ENCODE data around the gene SLF1. TPM values are rescaled to one million over a fixed set of nuclear protein-coding genes. Genes with fewer than 3 reads are reported as not detected.
A peak's percentile ranks its signal among the peaks of the same experiment; 100 is the strongest.

Gene SLF1
- total and polyA plus RNA-seq, 9 of the 15 experiments (the other 6 are each of a cell fraction or from before 2014, with no cell fraction given), result 9.8 to 31.1 (median 16.3) TPM

DNA sequence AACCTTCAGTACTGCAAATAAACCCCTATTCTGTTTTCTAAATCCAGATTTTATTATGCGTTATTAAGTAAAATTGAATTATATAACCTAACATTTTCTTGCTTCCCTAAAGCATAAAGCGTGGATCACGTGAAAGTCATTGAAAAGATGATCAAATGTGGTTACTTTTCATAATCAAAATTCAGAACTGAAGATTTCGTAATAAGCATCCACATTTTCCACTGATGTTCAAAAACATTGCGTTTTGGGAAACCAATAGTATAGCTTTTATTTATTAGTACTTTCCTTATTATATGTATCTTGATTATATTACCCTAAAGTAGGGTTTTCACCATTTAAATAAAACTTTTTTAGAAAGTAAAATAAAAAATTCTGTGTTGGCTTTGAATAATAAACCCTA lies 1.8 kb downstream of the SLF1 start:
- Histone ChIP-seq H3K9me3 (replicated peaks; ENCODE audit: control insufficient read depth, insufficient read depth, low read depth, low read length) (no peaks in the 10 kb centered on the region), H3K4me1 (replicated peaks in 1 of 2; ENCODE audit: control insufficient read depth in 2 of 2, insufficient read depth in 2 of 2, low read length in 2 of 2) (peaks cover 3 to 4% of the 10 kb centered on the region in 2 experiments; a peak in 1 of 5 replicates), H3K27ac (ENCODE audit: extremely low read depth, low read depth, low read length) (no peak overlapping the region), H3K9me1 (ENCODE audit: control insufficient read depth, insufficient read depth, low read length) (no peaks in the 10 kb centered on the region), H3K79me2 (ENCODE audit: control insufficient read depth, insufficient read depth, low read length) (peaks cover 62% of the 10 kb centered on the region), H2AFZ (ENCODE audit: low read depth, low read length) (no peak overlapping the region), H4K20me1 (replicated peaks; ENCODE audit: control insufficient read depth, insufficient read depth, low read length) (no peaks in the 10 kb centered on the region), H3K36me3 (ENCODE audit: control insufficient read depth, insufficient read depth, low read length) (no peaks in the 10 kb centered on the region; the same call in 2 of the 3 replicates), H3K4me3 (no peak overlapping the region; the same call in 1 of the 2 replicates), H3K4me2 (ENCODE audit: insufficient read depth, low read length) (peak overlapping the region; percentile 90; the same call in 1 of the 2 replicates), H3K9ac (ENCODE audit: insufficient read depth in 1 of 2, low read depth in 2 of 2, low read length in 2 of 2) (no peak overlapping the region), H3K27me3 (ENCODE audit: control insufficient read depth in 2 of 2, insufficient read depth in 2 of 2, low read length in 2 of 2) (no peaks in the 10 kb centered on the region)
- TF ChIP-seq CEBPB (tag; IDR thresholded peaks at IDR 0.05) (peak; percentile 75), RFX1 (IDR thresholded peaks at IDR 0.05) (no peak), CEBPG (CRISPR knock-in tag; IDR thresholded peaks at IDR 0.05) (no peak), CEBPG (tag; conservative IDR thresholded peaks at IDR 0.05 in 1 of 2, IDR thresholded peaks at IDR 0.05 in 1 of 2) (peak in 1 of 2 experiments; percentile 70; a peak in 2 of 4 replicates)
- 72% methylated on average over 5 of the region's 5 CpGs for WGBS (ENCODE audit: insufficient coverage, low coverage, missing lambda C conversion rate)
- ChIA-PET CTCF (ENCODE audit: low intra/inter-chr PET ratio) (no interaction called here), POLR2A (no interaction called here)
- DNase-seq (ENCODE audit: extremely low read depth in 1 of 4, low spot score in 3 of 4) (no peak), FAIRE-seq (no peak), ATAC-seq (no peak)
- no TSS peak for BruUV-seq (replicated peaks)
- in situ Hi-C loops (cut with MboI) (no loop called here), intact Hi-C loops (cut with micrococcal nuclease) (no loop called here)

DNA sequence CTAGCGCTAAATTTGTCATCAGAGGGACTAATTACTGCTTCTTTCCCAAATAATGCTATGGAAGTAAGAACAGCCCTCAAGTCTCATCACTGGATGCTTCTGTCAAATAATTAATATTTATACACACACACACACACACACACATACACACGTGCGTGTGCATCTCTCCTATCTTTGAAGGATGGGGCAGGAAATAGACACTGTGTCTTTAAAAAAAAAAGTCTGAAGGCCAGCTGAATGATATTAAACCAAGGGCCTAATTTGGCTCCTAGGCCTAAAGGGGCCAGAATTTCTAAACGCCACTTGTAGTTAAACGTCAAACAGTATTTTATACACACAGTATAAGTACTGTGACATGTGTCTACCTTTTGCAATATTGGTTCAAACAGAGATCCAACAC lies 3.3 kb downstream of the SLF1 start:
- no peak for FAIRE-seq
- in situ Hi-C loops (cut with MboI), result no loop called here
- H3K4me3 ChIP-seq, result no peak overlapping the region
- TF ChIP-seq, protein P1, sequence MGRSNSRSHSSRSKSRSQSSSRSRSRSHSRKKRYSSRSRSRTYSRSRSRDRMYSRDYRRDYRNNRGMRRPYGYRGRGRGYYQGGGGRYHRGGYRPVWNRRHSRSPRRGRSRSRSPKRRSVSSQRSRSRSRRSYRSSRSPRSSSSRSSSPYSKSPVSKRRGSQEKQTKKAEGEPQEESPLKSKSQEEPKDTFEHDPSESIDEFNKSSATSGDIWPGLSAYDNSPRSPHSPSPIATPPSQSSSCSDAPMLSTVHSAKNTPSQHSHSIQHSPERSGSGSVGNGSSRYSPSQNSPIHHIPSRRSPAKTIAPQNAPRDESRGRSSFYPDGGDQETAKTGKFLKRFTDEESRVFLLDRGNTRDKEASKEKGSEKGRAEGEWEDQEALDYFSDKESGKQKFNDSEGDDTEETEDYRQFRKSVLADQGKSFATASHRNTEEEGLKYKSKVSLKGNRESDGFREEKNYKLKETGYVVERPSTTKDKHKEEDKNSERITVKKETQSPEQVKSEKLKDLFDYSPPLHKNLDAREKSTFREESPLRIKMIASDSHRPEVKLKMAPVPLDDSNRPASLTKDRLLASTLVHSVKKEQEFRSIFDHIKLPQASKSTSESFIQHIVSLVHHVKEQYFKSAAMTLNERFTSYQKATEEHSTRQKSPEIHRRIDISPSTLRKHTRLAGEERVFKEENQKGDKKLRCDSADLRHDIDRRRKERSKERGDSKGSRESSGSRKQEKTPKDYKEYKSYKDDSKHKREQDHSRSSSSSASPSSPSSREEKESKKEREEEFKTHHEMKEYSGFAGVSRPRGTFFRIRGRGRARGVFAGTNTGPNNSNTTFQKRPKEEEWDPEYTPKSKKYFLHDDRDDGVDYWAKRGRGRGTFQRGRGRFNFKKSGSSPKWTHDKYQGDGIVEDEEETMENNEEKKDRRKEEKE (IDR thresholded peaks at IDR 0.05; ENCODE audit: borderline replicate concordance in 1 of 2, control insufficient read depth in 1 of 2, low read depth in 2 of 2, low read length in 1 of 2), result no peak
- peak; percentile 23 for TF ChIP-seq DACH1 (IDR thresholded peaks at IDR 0.05; ENCODE audit: partially characterized antibody)
- TF ChIP-seq CC2D1A (IDR thresholded peaks at IDR 0.05), result no peak
- no peak for TF ChIP-seq TCF3 (CRISPR knock-in tag; IDR thresholded peaks at IDR 0.05)
- TF ChIP-seq MCM2 (IDR thresholded peaks at IDR 0.05; ENCODE audit: low read depth), result no peak
- no peak for TF ChIP-seq ZNF239 (CRISPR knock-in tag; IDR thresholded peaks at IDR 0.05)
- TF ChIP-seq EP400 (IDR thresholded peaks at IDR 0.05), result no peak
- TF ChIP-seq POLR2AphosphoS2 (IDR thresholded peaks at IDR 0.05; ENCODE audit: low read length), result no peak
- TF ChIP-seq TEAD1 (CRISPR knock-in tag; IDR thresholded peaks at IDR 0.05), result no peak

More for the DNA sequence above, 3.3 kb downstream of the SLF1 start:
- DNase-seq (ENCODE audit: extremely low read depth in 1 of 4, low spot score in 3 of 4) (no peak), ATAC-seq (no peak)
- 41% methylated on average over 5 of the region's 5 CpGs for WGBS (ENCODE audit: insufficient coverage, low coverage, missing lambda C conversion rate)
- Histone ChIP-seq H3K9ac (ENCODE audit: insufficient read depth in 1 of 2, low read depth in 2 of 2, low read length in 2 of 2) (no peak overlapping the region; a peak in 1 of 4 replicates), H3K79me2 (ENCODE audit: control insufficient read depth, insufficient read depth, low read length) (peaks cover 67% of the 10 kb centered on the region), H3K27me3 (ENCODE audit: control insufficient read depth in 2 of 2, insufficient read depth in 2 of 2, low read length in 2 of 2) (no peaks in the 10 kb centered on the region), H3K9me1 (ENCODE audit: control insufficient read depth, insufficient read depth, low read length) (no peaks in the 10 kb centered on the region), H3K27ac (ENCODE audit: extremely low read depth, low read depth, low read length) (no peak overlapping the region; the same call in 2 of the 3 replicates), H3K4me1 (replicated peaks in 1 of 2; ENCODE audit: control insufficient read depth in 2 of 2, insufficient read depth in 2 of 2, low read length in 2 of 2) (peaks cover 3 to 4% of the 10 kb centered on the region in 2 experiments; a peak in 2 of 5 replicates), H3K9me3 (replicated peaks; ENCODE audit: control insufficient read depth, insufficient read depth, low read depth, low read length) (no peaks in the 10 kb centered on the region), H2AFZ (ENCODE audit: low read depth, low read length) (no peak overlapping the region), H3K4me2 (ENCODE audit: insufficient read depth, low read length) (peak overlapping the region; percentile 29; the same call in 1 of the 2 replicates), H3K36me3 (ENCODE audit: control insufficient read depth, insufficient read depth, low read length) (no peaks in the 10 kb centered on the region; the same call in 2 of the 3 replicates), H4K20me1 (replicated peaks; ENCODE audit: control insufficient read depth, insufficient read depth, low read length) (no peaks in the 10 kb centered on the region)
- POLR2A ChIA-PET, result no interaction called here
- intact Hi-C loops (cut with micrococcal nuclease), result no loop called here
- CTCF ChIA-PET (ENCODE audit: low intra/inter-chr PET ratio), result no interaction called here
- BruUV-seq (replicated peaks), result no TSS peak

All from K562 (cell line).